Activated gamma-delta T cell treated with Interleukin-2 at 50 U/mL for 16 hours (primary cell): ENCODE measurements around the gene GCNA.
"Not testable (repeated sequence)": the region's sequence is repeated elsewhere in the genome, so short reads cannot be mapped to it uniquely, and the experiment has no call there.

Experiments used
- DNase-seq: peaks from one replicate; pipeline ENCODE4 v3.0.0-alpha.2; 2020

The GCNA gene

DNA sequence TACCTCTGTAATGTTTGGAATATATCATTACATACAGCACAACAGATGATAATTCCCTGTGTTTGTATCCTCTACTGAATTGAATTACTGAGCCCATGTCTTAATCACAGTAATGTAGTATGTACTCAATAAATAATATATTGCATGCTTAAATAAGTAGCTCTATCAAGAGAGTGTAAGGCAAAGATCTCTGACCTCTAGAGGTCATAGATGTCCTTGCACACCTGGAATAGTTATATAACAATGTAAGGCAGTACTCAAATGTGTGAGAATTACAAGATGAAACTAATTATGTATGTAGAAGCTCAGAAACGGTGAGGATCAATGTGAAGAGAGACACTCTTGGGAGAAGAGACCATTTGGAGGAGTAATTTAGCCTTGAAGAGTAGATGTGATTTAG, 14.3 kb upstream of the GCNA start:
- no peak for DNase-seq

DNA sequence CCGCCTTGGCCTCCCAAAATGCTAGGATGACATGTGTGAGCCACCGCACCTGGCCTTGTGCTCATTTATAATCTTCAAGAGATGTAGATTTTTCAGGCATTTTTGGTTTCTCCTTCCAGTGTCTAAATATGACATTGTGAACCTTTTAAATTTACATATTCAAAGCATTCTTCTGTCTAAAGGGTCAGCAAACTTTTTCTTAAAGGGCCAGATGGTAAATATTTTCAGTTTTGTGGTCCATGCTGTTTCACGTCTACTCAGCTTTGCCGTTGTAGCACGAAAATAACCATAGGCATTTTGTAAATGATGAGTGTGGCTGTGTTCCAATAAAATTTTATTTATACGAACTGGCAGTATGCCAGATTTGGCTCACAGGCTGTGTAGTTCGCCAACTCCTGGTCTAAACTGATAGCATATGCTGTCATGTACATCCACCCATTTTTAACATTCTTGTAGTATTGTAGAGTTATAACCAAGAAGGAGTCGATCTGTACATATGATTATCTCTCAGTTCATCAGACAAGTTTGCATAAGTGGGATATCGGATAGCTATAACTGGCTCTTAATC, 12.7 kb upstream of the GCNA start:
- DNase-seq: no peak

DNA sequence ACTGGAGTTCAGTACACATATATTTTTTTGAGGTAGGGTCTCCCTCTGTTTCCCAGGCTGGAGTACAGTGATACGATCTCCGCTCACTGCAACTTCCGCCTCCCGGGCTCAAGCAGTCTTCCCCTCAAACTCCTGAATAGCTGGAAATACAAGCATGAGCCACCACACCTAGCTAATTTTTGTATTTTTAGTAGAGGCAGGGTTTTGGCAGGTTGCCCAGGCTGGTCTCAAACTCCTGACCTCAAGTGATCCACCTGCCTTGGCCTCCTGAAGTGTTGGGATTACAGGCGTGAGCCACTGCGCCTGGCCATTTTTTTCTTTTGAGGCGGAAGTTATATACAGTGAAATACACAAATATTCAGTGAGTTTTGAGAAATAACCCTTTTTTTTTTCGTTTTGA, 6.8 kb upstream of the GCNA start:
- not testable (repeated sequence) for DNase-seq

DNA sequence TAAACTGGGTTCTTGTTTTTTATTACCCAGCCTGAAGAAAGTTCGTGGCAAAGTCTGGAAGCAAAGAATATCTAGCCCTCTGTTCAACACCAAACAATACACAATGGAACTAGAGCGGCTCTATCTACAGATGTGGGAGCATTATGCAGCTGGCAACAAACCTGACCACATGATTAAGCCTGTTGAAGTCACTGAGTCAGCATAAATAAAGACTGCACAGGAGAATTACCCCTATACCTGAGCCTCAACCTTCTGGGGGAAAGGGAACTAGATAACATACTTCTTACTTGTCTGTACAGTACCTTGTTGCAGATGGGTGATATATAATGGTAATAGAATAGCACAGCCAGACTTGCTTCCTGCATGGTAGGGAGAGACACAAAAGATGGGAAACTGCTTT, 4.6 kb upstream of the GCNA start:
- no peak for DNase-seq

DNA sequence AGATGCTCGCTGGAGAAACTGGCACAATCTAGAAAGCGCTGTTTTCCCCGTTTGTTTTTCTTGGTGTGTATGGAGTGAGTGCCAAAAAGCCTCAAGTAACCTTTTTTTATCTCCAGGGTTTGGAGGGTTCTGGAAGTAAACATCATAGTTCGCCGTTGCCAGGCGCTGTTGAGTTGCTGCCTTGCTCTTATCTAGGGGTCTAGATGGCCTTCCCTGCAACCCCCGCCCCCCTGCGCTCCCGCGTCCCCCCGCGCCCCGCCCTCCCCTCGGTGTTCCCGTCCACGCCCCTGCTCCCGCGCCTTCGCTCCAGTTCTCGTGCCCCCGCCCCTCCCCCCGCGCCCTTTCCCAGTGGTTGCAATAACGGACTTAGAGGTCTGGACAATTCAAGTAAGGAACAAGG, 555 bp upstream of the GCNA start:
- no peak for DNase-seq

DNA sequence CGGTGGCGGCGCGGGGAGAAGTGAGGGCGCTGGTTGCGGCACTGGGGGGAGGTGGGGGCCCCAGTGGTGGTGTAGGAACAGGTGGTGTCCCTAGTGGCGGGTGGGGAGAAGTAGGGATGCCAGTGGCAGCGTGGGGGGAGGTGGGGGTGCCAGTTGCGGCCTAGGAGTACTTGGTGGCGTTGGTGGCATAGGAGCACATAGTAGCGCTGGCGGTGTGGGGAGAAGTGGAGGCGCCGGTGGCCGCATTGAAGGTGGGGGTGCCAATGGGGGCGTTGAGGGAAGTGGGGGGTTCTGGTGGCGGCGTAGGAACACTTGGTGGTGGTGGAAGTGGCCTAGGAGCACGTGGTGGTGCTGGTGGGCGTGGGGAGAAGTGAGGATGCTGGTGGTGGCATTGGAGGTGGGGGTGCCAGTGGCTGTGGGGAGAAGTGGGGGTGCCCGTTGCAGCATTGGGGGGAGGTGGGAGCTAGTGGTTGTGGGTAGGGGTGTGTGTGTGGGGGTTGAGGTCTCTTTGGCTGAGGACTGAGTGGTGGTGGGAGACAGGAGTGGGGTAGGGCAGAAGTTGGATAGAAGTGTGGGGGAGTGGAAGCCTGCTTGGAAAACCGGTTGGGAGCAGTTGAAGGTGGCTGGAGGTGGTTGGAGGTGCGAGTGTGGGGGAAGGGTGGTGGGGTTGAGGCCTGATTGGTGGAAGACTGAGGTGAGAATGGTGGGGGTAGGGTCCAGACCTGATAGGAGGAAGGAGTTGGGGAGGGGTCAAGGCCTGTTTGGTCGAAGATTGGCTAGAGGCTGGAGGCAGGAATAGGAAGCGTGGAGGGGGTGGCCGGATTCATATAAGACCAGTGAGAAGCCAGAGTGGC, 1.1 kb downstream of the GCNA start:
- DNase-seq: no peak

DNA sequence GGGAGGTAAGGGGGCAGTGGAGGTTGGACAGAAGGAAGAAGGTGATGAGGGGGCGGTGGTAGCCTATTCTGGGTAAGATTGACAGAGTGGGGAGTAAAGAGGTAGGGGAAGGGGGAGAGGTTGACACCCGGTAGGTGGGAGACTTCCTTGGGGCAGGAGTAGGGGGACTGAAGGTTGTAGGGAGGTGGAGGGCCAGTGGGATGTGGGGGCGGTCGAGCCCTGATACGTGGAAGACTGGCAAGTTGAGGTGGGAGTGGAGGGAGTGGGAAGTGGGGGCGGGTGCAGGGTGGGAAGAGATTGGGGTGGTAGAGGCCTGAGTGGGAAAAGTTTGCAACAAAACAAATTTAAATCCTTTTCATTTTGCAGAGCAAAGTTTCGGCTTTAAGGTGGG, 1.7 kb downstream of the GCNA start:
- DNase-seq: no peak

DNA sequence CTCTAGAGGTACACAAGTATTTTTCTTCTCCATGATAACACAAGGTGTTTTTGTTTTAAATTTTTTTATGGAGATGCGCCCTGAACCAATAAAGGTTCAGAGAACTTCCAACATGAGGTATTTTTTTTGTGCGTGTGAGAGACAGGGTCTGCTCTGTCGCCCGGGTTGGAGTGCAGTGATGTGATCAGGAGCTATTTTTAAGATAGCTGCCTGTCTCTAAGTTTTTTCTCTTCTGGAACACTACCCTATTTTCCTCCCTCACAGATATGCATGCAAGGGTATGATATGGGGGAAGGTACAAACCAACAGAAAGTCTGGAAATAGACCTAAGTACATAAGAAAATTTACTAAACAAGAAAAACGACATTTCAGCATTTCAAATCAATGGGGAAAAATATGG, 3.0 kb downstream of the GCNA start:
- no peak for DNase-seq

DNA sequence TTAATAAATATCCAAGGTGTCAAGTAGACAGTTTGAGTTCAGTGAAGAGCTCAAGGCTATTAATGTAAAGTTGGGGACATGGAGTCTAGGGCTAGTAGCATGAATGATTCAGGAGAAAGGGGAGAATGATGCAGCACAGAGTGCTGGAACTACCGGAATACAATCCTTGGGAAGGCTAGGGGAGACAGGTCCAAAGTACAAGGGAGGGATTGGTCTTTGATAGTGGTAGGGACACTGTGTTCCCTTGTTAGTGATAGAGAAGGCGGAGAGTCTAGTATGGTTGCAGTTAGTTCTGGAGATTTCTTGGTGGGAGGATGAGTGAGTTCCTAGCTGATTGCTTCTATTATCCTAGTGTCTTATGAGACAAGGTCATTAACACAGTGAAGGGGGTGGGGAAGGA, 8.7 kb downstream of the GCNA start:
- DNase-seq: no peak

DNA sequence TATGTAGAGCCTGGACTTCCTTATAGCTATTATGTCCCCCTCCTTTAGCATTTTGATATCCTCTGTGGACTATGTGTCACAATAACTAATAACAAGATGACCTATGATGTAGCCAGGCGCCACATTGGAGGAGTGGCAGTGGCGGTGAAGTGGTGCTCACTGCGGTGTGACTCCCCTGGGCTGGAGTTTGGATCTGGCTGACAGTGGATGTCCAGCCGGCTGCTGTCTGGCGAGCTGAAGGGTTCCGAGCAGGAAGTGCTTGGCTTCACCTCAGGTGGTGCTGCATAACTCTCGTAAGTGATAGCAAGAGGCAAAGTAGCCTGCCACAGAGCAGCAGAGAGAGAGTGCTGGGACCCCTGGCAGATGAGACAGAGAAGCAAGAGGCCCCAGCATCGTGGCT, 15.0 kb downstream of the GCNA start:
- DNase-seq: not testable (repeated sequence)

DNA sequence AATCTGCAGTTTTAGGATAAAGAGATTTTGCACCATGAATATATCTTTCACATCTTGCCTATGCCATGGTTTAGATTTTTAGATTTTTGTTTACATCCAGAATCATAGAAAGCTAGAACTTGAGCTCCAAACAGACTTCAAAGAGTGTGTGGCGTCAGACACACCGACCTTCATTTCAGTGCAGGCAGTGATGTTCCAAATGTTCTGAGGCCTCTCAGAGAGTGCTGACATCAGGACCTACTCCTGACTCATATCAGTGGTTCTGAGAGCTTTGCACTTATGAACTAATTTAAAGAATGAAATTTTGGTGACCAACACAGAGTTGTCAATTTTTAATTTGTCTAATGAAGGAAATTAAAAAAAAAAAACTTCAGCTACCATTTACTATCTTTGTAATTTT, 21.7 kb downstream of the GCNA start:
- DNase-seq: no peak

DNA sequence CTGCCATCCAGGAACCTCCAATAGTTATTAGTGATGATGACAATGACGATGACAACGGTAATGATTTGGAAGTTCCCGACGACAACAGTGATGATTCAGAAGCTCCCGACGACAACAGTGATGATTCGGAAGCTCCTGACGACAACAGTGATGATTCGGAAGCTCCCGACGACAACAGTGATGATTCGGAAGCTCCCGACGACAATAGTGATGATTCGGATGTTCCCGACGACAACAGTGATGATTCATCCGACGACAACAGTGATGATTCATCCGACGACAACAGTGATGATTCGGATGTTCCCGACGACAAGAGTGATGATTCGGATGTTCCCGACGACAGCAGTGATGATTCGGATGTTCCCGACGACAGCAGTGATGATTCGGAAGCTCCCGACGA, 25.4 kb downstream of the GCNA start:
- DNase-seq: no peak

DNA sequence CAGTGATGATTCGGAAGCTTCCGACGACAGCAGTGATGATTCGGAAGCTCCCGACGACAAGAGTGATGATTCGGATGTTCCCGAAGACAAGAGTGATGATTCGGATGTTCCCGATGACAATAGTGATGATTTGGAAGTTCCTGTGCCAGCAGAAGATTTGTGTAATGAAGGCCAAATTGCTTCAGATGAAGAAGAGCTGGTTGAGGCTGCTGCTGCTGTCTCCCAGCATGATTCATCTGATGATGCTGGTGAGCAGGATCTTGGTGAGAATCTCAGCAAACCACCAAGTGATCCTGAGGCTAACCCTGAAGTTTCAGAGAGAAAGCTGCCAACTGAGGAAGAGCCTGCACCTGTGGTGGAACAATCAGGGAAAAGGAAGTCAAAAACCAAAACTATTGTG, 25.9 kb downstream of the GCNA start:
- DNase-seq: no peak

DNA sequence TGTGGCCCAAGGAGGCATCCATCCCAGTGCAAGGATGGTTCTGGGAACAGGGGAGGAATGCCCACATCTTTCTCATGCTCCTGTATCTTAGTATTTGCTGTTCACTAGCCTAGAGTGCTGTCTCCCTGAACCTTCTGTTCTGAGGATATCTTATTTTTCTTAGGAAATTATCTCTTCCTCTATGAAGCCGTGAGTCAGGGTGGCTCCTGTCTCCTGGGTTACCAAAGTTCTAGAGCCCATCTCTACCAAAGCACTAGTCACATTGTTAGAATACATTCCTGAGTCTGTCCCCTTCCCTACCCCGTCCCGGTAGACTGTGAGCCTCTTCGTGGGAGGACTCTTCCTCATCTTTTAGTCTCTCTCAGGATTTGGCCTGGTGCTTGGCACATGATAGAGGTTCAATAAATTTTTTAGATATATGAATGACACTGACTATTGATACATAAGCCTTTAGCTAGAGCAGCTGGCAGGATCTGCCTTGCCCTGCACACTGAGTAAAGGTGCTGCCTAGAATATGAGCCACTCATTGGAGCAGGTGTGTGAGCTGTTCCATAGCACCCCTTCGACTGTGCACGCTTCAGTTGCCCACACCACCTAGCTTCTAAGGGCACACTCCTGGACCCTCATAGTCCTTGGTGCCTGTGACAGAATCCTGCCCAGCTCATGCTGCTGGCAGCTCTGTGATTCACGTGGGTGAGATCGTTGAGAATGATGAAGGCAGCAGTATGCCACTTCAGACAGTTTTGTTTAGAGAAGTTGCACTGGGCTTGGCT, 26.7 kb downstream of the GCNA start:
- no peak for DNase-seq

DNA sequence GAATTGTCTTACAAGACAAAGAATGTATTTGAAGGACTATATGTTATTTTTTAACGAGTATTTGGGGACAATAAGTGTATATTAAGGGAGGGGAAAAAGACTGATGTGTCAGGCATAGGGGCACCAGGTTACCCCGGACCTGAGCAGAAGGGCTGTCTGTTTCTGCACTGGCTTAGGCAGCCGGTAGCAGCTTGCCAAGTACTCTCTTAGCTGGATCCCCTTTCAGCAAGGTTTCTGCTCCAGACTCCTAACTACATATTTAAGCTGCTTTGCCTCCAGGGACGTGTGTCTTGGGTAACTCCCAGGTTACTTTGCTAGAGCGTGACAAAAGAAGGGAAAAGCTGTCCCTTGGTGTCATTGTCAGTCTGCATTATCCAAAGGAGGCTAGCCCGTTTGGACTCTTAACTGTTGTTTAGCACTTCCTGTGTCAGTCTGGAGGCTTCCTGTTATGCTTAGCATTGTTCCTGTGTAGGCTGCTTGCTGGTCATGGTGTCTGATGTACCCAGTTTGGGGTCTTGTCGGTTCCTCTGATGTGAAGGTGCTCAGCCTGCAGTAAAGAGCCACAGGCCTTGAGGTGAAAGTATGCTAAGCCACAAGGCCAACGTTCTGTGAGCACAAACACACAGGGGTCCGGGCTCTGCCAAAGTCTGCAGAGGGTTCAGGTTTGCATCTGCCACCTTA, 28.4 kb downstream of the GCNA start:
- DNase-seq: peak; percentile 65

DNA sequence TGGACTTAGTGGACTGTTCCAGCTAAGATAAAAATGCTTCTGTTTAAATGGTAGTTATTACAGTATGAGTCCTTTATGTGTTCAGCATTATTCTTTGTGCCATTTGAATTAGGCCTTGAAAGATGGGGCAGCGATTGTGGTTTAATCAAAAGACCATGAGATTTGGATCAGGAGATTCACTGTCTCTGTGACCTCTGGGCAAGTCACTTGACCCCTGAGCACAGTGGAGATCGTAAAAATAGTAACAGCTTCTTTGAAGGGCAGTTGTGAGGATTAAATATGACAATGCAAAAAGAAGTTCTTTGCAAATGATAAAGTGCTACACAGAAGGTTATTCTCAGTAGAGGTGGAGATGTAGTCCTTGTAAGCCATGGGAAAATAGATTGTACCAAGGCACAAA, 29.3 kb downstream of the GCNA start:
- no peak for DNase-seq

DNA sequence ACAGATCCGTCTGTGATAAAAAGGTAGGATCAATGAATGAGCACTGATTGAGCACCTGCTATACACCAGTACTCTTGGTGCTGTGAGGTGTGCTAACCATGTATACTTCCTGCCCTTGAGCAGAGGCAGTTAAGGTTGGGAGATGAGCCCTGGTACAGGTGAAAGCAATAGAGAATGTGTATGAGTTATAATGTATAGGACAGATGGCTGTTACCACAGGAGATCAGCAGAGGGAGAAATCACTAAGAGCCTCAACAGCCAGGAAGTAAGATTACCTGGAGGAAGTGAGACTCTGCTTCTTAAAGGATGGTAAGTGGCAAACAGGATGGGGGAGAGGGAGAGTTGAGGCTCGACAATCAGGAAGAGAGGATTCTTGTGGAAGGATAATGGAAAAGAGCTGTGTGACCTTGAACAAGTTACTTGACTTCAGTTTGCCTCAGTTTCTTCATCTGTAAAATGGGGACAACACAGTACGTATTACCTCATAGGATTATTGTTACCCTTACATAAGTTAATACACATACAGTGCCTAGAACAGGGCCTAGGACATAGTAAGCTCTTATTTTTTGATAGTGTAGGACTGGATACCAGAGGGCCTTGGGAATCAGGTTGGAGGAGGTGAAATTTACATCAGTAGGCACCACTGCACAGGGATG, 31.0 kb downstream of the GCNA start:
- no peak for DNase-seq

DNA sequence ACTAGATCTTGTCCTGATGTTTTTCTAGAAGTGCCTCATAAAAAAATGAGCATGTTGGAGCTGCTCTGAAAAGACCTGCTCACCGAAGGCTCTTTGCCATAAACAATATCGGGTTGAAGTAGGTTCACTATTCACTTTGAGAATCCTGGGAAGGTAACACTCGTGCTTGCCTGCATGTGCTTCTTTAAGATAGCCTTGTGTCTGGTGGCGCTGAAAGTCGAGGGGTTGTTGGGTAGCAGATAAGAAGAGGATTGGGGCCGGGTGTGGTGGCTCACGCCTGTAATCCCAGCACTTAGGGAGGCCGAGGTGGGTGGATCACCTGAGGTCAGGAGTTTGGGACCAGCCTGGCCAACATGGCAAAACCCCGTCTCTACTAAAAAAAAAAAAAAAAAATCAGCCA, 33.5 kb downstream of the GCNA start:
- not testable (repeated sequence) for DNase-seq

DNA sequence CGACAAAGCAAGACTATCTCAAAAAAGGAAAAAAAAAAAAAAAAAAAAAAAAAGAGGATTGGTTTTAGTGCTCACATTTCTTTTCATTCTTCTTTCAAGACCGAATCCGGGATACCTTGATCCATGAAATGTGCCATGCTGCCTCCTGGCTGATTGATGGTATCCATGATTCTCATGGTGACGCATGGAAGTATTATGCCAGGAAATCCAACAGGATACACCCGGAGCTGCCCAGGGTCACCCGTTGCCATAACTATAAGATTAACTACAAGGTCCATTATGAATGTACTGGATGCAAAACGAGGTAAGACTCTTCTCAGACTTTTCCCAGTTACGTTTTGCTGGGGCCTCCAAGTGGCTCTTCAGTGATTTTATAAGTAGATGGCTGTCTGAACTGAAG, 34.0 kb downstream of the GCNA start:
- no peak for DNase-seq

DNA sequence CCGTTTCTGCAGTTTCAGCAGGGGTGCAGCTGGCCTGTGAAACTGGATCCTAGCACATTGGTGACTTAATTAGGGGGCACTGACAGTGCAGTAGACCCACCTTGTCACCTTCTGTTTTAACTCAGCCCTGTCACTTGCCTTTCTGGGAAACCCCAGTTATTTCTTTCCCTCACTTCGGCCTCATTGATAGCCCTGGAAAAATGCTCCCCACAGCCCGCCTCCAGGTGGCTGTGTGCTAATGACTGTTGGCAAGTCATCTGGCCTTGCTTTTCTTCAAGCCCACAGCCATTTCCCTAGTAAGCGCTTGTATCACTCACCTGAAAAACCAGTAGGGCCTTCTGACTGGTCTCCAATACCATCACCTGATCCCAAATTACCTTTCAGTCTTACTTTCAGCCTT, 36.8 kb downstream of the GCNA start:
- no peak for DNase-seq

DNA sequence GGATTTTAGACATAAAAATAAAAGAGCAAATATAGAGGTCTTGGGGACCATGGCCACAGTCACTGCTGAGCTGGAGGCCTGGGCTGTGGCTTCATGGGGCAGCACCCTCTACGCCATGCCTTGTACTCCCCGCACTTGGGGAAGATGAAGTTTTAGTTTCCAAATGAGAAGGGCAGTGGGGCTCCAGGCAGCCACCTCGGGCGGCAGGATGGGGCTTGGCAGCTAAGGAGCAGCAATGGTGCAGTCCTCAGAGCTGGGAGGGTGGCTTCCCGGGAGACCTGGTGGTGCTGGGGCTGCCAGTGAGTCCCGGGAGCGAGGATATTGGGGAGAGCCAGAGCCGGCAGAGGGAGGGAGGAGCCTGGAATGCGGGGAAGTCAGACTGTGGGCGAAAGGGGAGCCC, 37.7 kb downstream of the GCNA start:
- no peak for DNase-seq

DNA sequence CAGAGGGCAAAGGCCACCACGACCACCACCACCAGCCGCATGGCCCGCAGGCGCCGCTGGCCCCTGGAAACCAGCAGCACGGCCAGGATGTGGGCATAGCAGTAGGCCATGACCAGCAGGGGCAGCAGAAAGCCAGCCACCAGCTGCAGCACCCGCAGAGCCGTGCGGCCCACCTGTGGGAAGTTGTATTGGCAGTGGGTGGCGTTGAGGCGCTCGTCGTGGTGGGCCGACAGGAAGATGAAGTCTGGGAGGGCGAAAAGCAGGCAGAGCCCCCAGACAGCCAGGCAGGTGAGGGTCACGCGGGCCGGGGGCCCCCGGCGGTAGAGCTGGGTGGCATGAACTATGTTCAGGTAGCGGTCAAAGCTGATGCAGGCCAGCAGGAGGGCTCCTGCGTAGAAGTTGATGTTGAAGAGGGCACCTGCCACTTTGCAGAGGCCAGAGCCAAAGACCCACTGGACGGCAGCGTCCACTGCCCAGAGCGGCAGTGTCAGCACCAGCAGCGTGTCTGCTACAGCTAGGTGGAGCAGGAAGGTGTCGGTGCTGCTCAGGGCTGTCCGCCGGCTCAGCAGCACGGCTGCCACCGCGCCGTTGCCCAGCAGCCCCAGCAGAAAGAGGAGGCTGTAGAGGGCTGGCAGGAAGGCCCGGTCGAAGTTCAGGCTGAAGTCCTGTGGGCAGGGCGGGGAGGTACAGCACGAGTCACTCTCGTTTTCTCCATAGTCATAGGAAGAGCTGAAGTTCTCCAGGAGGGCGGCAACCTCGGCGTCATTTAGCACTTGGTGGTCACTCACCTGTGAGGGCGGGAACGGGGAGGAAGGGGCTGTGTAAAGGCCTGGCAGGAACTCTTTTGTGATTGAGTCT, 38.7 kb downstream of the GCNA start:
- DNase-seq: peak; percentile 54
